Osteoblast (primary cell): ENCODE data around the gene AP1S3. TPM values are rescaled to one million over a fixed set of nuclear protein-coding genes. Genes with fewer than 3 reads are reported as not detected.

Source experiments
- DNase-seq: peaks from one replicate; pipeline ENCODE4 v3.0.0; 2011; ENCODE audit warnings: low spot score, mixed read lengths; ENCODE audit not compliant: insufficient read length; ENCODE audit errors: missing footprints
- H2AFZ ChIP-seq: 2 replicates; pipeline ENCODE4 v1.6.0; 2011; ENCODE audit warnings: mild to moderate bottlenecking, low read length
- H3K27ac ChIP-seq: 2 replicates; pipeline ENCODE4 v1.5.1; 2011; ENCODE audit warnings: mild to moderate bottlenecking, low read depth, low read length, moderate library complexity
- H3K27me3 ChIP-seq: 2 replicates; pipeline ENCODE4 v1.6.0; 2012; ENCODE audit warnings: mild to moderate bottlenecking, control low read depth, inconsistent platforms, low read length, moderate library complexity; ENCODE audit not compliant: insufficient read depth
- H3K36me3 ChIP-seq: 2 replicates; pipeline ENCODE4 v1.5.1; 2011; ENCODE audit warnings: mild to moderate bottlenecking, low read length, control low read depth, moderate library complexity; ENCODE audit not compliant: insufficient read depth
- H3K4me1 ChIP-seq: 2 replicates; pipeline ENCODE4 v1.5.1; 2011; ENCODE audit warnings: mild to moderate bottlenecking, low read length, control low read depth, moderate library complexity; ENCODE audit not compliant: insufficient read depth
- H3K4me2 ChIP-seq: 2 replicates; pipeline ENCODE4 v1.6.0; 2011; ENCODE audit warnings: mild to moderate bottlenecking, low read length; ENCODE audit not compliant: insufficient read depth
- H3K4me3 ChIP-seq: fragments of 200-600 bp; sonication (generic); 3 replicates; pipeline ENCODE4 v1.5.1; 2012; ENCODE audit warnings: mild to moderate bottlenecking, low read length, inconsistent platforms; ENCODE audit not compliant: insufficient read depth
- H3K79me2 ChIP-seq: 2 replicates; pipeline ENCODE4 v1.6.0; 2012; ENCODE audit warnings: mild to moderate bottlenecking, low read length, control low read depth, inconsistent platforms; ENCODE audit not compliant: insufficient read depth
- H3K9me3 ChIP-seq: 2 replicates; pipeline ENCODE4 v1.5.1; 2011; ENCODE audit warnings: low read depth, low read length, control low read depth
- H4K20me1 ChIP-seq: 2 replicates; pipeline ENCODE4 v1.6.0; 2012; ENCODE audit warnings: mild to moderate bottlenecking, low read length, control low read depth; ENCODE audit not compliant: insufficient read depth
- total RNA-seq: library from RNA; depleted of rRNA; stranded (reverse); fragments of >200 nt; gene quantifications from 2 replicates; pipeline ENCODE4 v1.2.3, GENCODE V29; 2012
- TF ChIP-seq, protein P1 (sequence below): IDR thresholded peaks from 2 replicates; pipeline ENCODE4 v1.5.1; 2011; ENCODE audit warnings: mild to moderate bottlenecking, low read depth, low read length, moderate library complexity; ENCODE audit errors: extremely low read depth

Gene AP1S3
- total RNA-seq, 1 donor: 2.2 TPM

DNA sequence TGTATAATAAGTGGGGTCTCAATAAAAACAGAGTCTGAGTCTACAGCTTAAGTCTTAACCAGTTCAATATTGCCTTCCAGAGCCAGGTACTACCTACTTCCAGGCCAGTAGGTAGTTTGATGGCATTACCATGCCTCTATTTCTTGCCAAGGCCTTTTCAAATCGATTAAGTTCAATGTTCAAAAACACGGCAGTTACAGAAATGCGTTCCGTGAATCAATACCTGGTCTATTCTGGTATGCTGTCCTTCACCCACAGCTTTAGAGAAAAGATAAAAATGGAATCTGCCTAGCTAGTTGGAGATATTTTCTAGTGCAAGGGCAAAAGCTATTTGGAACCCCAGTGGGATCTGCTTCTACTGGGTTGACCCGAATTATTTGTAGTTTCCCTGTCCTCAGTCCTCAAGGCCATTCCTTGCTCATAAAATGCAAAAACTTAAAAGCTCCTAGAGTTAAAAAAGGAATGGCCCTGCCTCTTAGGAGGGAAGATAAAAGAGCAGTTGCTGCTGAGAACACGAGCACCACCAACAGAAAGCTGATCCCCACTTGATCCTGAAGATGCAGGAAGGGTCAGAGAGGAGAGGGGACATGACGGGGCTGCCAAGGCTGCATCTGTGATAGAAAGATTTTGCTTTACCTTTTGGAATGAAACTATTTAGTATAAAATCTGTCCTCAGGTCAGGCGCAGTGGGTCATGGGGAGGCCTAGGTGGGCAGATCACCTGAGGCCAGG is 125.6 kb downstream of the AP1S3 start:
- DNase-seq: no peak
- peaks cover 2% of the 10 kb centered on the region for H3K9me3 ChIP-seq
- no peaks in the 10 kb centered on the region for H3K36me3 ChIP-seq
- H3K27me3 ChIP-seq: no peaks in the 10 kb centered on the region
- no peaks in the 10 kb centered on the region for H3K79me2 ChIP-seq
- H3K4me2 ChIP-seq: no peak overlapping the region
- peaks cover 3% of the 10 kb centered on the region for H3K4me1 ChIP-seq
- no peak overlapping the region for H3K27ac ChIP-seq
- no peaks in the 10 kb centered on the region for H4K20me1 ChIP-seq
- no peak overlapping the region for H2AFZ ChIP-seq
- TF ChIP-seq, protein P1, sequence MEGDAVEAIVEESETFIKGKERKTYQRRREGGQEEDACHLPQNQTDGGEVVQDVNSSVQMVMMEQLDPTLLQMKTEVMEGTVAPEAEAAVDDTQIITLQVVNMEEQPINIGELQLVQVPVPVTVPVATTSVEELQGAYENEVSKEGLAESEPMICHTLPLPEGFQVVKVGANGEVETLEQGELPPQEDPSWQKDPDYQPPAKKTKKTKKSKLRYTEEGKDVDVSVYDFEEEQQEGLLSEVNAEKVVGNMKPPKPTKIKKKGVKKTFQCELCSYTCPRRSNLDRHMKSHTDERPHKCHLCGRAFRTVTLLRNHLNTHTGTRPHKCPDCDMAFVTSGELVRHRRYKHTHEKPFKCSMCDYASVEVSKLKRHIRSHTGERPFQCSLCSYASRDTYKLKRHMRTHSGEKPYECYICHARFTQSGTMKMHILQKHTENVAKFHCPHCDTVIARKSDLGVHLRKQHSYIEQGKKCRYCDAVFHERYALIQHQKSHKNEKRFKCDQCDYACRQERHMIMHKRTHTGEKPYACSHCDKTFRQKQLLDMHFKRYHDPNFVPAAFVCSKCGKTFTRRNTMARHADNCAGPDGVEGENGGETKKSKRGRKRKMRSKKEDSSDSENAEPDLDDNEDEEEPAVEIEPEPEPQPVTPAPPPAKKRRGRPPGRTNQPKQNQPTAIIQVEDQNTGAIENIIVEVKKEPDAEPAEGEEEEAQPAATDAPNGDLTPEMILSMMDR: no peak
- no peak overlapping the region for H3K4me3 ChIP-seq

Other genes with a start within 250 kb of the AP1S3 start
- gene SCG2, start 235.2 kb downstream of the AP1S3 start, total RNA-seq: 2.2 and 2.4 TPM in 2 replicates
- 74.6 and 83.4 TPM in 2 replicates for gene WDFY1, start 107.8 kb upstream of the AP1S3 start, total RNA-seq
- gene MRPL44, start 119.9 kb upstream of the AP1S3 start, total RNA-seq: 26.2 and 29.3 TPM in 2 replicates
- gene SERPINE2, start 201.7 kb upstream of the AP1S3 start, total RNA-seq: 658 and 835 TPM in 2 replicates